Measurements from ENCODE around the gene DNAI2. TPM values are rescaled to one million over a fixed set of nuclear protein-coding genes. Genes with fewer than 3 reads are reported as not detected.

Gene DNAI2
- total RNA-seq, 1 donor from 2014 or later, result not detected

DNA sequence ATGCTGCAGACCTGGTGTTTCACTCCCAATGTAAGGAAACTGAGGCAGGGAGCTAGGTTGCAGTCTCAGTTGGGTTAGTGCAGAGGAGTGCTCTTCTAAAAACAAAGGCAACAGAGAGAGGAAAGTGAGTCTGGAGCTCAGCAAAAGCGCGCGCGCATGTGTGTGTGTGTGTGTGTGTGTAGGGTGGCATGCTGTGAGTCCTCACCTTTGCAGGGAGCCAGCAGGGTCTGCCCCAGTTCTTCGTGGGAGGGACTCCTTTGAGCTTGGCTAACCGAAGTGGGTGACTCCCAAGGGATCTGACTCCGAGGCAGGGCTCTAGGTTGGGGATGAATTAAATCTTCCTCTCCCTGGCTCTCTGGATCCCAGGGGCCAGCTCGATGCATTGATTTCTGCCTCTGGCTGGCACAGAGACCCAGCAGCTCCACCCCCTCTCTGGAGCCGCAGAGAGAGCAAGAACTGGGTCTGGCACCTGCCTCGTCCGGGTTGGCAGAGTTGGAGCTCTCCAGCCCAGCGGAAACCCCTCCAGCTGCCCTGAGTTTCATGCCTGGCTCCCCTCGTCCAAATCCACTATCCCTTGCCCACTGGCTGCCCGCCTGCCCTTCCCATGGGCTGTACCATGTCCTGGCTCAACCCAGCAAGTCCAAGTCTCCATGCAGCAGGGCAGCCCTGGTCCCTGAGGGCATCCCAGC lies 88.9 kb downstream of the DNAI2 start:
- TF ChIP-seq CTCF (conservative IDR thresholded peaks at IDR 0.05; ENCODE audit: low read depth, low read length), result no peak
- no peak for DNase-seq (ENCODE audit: low read depth)
- no peak overlapping the region for H3K4me3 ChIP-seq (ENCODE audit: low read depth, low read length)

Other genes with a start within 250 kb of the DNAI2 start
- gene RPL38, start 70.6 kb upstream of the DNAI2 start, total RNA-seq, result 617 and 721 TPM in 2 replicates
- gene TTYH2, start 60.7 kb upstream of the DNAI2 start, total RNA-seq, result 0.29 and 1.2 TPM in 2 replicates
- not detected in 2 replicates for gene KIF19, start 52.0 kb downstream of the DNAI2 start, total RNA-seq
- gene BTBD17, start 87.6 kb downstream of the DNAI2 start, total RNA-seq, result not detected in 2 replicates
- gene GPR142, start 93.3 kb downstream of the DNAI2 start, total RNA-seq, result not detected in 2 replicates
- 48.3 and 61.7 TPM in 2 replicates for gene GPRC5C, start 157.9 kb downstream of the DNAI2 start, total RNA-seq
- not detected in 2 replicates for gene CD300A, start 192.4 kb downstream of the DNAI2 start, total RNA-seq